GM12873 (cell line): ENCODE data around the gene SHISA5.

Experiments used
- CTCF ChIP-seq: IDR thresholded peaks from 2 replicates; pipeline ENCODE4 v1.5.1; 2012; ENCODE audit warnings: low read depth, mild to moderate bottlenecking, moderate library complexity, low read length, control low read depth; ENCODE audit not compliant: insufficient read depth; ENCODE audit errors: missing control alignments

SHISA5 gene

GRCh38 chr3:48440590-48440958, 63.4 kb downstream of the SHISA5 start:
- no peak for TF ChIP-seq CTCF

DNA sequence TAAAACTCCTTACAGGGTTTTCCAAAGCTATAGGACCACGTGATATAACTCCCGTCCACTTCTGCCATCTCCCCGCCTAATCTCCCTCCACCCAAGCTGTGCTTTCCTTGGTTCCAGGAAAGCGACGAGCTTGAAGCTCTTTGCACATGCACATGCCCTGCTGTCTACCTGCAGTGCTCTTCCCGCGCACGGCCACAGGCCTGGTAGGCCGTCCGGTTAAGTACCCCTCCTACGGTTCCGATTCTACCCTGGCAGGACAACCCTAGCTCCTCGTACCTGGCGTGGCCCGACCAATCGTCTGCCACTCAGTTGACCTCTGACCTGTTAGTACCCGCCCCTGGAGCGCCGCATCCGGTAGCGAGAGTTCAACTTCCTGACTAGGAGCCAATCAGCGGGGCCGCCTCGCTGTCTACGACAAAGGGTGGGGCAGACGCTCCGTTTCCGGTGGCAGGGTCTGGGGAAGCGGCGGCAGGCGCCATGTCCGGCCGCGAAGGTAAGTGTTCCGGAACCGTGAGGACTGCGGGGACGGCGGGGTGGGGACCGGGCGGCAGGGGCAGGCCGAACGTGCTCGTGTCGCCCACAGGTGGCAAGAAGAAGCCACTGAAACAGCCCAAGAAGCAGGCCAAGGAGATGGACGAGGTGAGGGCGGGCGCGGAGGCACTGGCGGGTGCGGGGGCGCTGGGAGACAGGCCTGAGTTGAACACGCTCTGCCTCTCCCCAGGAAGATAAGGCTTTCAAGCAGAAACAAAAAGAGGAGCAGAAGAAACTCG, 64.0 kb downstream of the SHISA5 start, which contains the start of the genes CCDC51 and TMA7:
Gene CCDC51, minus strand, starts transcription at position 300 of the 770 bp plus-strand sequence. CDS start 4,991 bp downstream, outside the sequence.
Gene TMA7, plus strand, starts transcription at position 438 of the 770 bp plus-strand sequence. Its CDS starts 40 bp downstream, at position 478.
- no peak for TF ChIP-seq CTCF

DNA sequence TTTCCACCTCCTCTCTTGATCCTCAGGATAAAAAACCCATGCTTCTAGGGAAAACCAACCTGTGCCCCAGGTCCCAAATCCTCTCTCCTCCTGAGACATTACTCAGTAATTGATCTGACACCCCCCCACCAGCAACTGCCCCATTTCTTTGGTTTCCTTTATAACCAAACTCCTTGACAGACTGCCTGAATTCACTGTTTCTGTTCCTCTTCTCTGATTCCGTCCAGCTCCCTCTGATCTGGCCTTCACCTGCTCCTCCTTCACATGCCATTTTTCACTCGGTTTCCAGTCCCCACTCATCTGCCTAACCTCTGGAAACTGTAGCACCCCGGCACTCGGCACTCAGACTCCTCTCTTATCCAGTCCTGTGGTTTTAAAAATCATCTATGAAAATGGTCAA, 66.2 kb downstream of the SHISA5 start:
- TF ChIP-seq CTCF: no peak

- no peak for TF ChIP-seq CTCF
These were observed 67.1 kb downstream of the SHISA5 start for GRCh38 chr3:48436855-48437254.

- no peak for TF ChIP-seq CTCF
These were observed 67.5 kb downstream of the SHISA5 start for GRCh38 chr3:48436477-48436787.

- peak; percentile 99 for TF ChIP-seq CTCF
These were observed 68.0 kb downstream of the SHISA5 start for GRCh38 chr3:48435774-48436476.

- TF ChIP-seq CTCF: no peak
These were observed 68.8 kb downstream of the SHISA5 start for GRCh38 chr3:48435223-48435595.
